Measurements from ENCODE around the gene EBF4.

GRCh38 chr20:2699775-2700413 lies 7.3 kb downstream of the EBF4 start:
- TF ChIP-seq, protein P1, sequence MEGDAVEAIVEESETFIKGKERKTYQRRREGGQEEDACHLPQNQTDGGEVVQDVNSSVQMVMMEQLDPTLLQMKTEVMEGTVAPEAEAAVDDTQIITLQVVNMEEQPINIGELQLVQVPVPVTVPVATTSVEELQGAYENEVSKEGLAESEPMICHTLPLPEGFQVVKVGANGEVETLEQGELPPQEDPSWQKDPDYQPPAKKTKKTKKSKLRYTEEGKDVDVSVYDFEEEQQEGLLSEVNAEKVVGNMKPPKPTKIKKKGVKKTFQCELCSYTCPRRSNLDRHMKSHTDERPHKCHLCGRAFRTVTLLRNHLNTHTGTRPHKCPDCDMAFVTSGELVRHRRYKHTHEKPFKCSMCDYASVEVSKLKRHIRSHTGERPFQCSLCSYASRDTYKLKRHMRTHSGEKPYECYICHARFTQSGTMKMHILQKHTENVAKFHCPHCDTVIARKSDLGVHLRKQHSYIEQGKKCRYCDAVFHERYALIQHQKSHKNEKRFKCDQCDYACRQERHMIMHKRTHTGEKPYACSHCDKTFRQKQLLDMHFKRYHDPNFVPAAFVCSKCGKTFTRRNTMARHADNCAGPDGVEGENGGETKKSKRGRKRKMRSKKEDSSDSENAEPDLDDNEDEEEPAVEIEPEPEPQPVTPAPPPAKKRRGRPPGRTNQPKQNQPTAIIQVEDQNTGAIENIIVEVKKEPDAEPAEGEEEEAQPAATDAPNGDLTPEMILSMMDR (IDR thresholded peaks at IDR 0.05; ENCODE audit: poor library complexity, severe bottlenecking), result no peak
- TF ChIP-seq SMC3 (conservative IDR thresholded peaks at IDR 0.05; ENCODE audit: poor library complexity), result no peak
- TF ChIP-seq RAD21 (conservative IDR thresholded peaks at IDR 0.05), result no peak
- TF ChIP-seq EZH2 (IDR thresholded peaks at IDR 0.05; ENCODE audit: borderline replicate concordance, insufficient read depth, low read length, poor library complexity, severe bottlenecking), result no peak
- TF ChIP-seq REST (IDR thresholded peaks at IDR 0.05; ENCODE audit: borderline replicate concordance), result no peak

Measured in neural cell (in vitro differentiated cells).